DND-41 (cell line): Measurements from ENCODE around the gene PABPC1L2B.

Source experiments
- EZH2 ChIP-seq: IDR thresholded peaks from 3 replicates; pipeline ENCODE4 v1.6.1; 2012; ENCODE audit warnings: borderline replicate concordance, low read depth, mild to moderate bottlenecking, moderate library complexity, low read length, inconsistent platforms; ENCODE audit not compliant: severe bottlenecking
- TF ChIP-seq, protein P1 (sequence below): IDR thresholded peaks from 2 replicates; pipeline ENCODE4 v1.5.1; 2012; ENCODE audit warnings: borderline replicate concordance, low read length, moderate library complexity, mild to moderate bottlenecking; ENCODE audit not compliant: poor library complexity, severe bottlenecking; ENCODE audit errors: extremely low read depth

DNA sequence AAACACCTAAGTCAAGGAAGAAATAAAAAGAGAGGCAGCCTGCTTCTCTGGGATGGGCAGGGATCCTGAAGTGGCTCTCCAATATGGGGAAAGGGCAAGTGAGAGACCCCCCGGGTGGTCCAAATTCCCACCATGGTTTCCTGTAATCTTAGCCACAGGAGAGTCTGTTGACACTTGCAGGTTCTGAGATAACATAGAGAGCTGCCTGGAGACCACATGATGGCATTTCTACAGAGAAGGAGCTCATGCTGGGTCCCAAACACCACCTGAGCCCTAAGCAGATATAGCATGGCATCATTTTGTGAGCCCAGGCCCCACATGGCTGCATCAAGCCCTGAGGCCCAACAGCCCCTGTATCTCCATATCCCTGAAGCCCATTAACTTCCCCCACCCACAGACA lies 26.1 kb downstream of the PABPC1L2B start:
- TF ChIP-seq, protein P1, sequence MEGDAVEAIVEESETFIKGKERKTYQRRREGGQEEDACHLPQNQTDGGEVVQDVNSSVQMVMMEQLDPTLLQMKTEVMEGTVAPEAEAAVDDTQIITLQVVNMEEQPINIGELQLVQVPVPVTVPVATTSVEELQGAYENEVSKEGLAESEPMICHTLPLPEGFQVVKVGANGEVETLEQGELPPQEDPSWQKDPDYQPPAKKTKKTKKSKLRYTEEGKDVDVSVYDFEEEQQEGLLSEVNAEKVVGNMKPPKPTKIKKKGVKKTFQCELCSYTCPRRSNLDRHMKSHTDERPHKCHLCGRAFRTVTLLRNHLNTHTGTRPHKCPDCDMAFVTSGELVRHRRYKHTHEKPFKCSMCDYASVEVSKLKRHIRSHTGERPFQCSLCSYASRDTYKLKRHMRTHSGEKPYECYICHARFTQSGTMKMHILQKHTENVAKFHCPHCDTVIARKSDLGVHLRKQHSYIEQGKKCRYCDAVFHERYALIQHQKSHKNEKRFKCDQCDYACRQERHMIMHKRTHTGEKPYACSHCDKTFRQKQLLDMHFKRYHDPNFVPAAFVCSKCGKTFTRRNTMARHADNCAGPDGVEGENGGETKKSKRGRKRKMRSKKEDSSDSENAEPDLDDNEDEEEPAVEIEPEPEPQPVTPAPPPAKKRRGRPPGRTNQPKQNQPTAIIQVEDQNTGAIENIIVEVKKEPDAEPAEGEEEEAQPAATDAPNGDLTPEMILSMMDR = no peak
- TF ChIP-seq EZH2 = no peak
